ENCODE data around the gene MRPL24.

The MRPL24 gene

DNA sequence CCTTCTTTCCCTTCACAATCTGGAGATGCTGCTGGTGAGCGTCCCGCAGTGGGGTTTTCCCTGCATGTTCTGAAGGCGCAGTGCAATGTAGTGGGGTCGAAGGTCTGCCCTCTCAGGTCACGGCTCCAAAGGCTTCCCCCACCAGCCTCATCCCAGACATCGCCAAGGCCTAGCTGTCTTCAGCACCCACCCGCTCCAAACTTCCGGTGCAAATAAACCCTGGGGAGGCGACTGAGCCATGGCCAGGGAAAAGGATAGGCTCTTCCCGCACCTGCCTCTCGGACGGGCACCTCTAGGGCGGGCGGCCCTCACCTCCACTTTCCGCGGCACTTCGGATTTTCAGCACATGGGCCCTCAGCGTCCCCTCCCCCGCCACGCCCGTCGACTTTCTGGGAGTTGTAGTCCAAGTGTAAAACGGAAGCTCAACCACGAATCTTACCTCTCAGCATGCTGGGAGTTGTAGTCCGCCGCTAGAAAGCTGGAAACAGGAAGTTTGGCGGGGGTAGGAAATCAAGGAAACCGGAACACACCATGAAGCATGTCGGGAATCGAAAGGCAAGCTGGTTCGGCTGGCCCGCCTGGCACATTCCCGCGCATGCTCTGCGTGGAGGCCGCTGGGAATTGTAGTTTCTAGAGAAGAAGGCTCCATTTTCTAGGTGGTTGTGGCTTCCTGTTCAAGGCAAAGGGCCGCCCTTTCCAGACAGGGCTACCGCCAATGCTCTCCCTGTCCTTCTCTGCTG, at the start of gene MRPL24:
MRPL24 (minus strand) TSS at position 348 of the 740 bp plus-strand sequence. CDS start 2,384 bp downstream, outside the sequence.
- peak; percentile 96 for DNase-seq (ENCODE audit: low read depth, low spot score)
- CTCF ChIA-PET = interaction anchor here (0.9 to 4.4 kb wide), 4 partner anchors 11 to 52 kb away, joined by 3 to 36 read pairs (median 7); partner anchors contain the start of genes ISG20L2 and METTL25B
- POLR2A ChIA-PET = interaction anchor here (0.8 to 2.3 kb wide), 8 partner anchors 9 to 687 kb away, joined by 3 to 21 read pairs (median 4); partner anchors contain the start of genes HDGF, ISG20L2, LAMTOR2 and METTL25B
- TF ChIP-seq, protein P1, sequence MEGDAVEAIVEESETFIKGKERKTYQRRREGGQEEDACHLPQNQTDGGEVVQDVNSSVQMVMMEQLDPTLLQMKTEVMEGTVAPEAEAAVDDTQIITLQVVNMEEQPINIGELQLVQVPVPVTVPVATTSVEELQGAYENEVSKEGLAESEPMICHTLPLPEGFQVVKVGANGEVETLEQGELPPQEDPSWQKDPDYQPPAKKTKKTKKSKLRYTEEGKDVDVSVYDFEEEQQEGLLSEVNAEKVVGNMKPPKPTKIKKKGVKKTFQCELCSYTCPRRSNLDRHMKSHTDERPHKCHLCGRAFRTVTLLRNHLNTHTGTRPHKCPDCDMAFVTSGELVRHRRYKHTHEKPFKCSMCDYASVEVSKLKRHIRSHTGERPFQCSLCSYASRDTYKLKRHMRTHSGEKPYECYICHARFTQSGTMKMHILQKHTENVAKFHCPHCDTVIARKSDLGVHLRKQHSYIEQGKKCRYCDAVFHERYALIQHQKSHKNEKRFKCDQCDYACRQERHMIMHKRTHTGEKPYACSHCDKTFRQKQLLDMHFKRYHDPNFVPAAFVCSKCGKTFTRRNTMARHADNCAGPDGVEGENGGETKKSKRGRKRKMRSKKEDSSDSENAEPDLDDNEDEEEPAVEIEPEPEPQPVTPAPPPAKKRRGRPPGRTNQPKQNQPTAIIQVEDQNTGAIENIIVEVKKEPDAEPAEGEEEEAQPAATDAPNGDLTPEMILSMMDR (IDR thresholded peaks at IDR 0.05; ENCODE audit: insufficient read depth, low read length, missing control alignments) = no peak
- peak within 1 kb of the TSS; percentile 93 for H3K4me3 ChIP-seq (ENCODE audit: low read depth, low read length)

DNA sequence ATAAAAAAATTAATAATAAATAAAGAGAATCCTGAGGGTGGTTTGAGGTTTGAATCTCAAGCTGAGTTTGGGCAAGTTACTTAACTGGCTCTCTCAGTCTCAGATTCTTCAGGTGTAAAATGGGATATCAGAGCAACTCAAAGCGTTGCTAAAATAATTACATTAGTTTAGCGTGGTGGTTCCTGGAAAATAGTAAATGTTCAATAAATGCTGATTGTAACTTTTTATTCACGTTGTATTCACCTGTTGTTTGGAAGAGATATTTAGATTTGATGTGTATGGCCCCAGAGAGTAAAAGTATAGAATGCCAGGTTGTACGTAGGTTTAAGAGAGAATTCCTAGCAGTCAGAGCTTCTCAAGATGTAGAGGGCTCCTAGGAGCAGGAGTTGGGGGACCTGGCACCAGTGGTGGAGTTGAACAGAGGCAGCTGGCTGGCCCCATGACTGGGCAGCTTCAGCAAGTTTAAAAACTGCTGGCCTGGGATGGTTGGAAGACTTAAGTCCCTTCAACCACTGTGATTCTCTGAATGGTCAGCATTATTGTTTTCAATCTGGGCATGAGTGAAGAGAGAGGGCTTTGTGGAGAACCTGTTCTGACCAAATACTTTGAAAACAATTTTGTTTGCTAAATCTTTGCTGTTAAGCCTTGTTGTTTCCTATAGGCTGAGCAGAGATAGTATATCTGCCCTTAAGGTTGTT, 48.9 kb upstream of the MRPL24 start:
- TF ChIP-seq, protein P1 (IDR thresholded peaks at IDR 0.05; ENCODE audit: insufficient read depth, low read length, missing control alignments) = no peak
- ChIA-PET CTCF (interaction anchor here (1.0 to 29.3 kb wide), 8 partner anchors 7 to 132 kb away, joined by 3 to 476 read pairs (median 10); partner anchors contain the start of genes INSRR, NTRK1 and PEAR1), POLR2A (interaction anchor here (0.6 kb wide), 1 partner anchor 19 kb away, joined by 3 read pairs; no protein-coding TSS in a partner anchor)
- no peak overlapping the region for H3K4me3 ChIP-seq (ENCODE audit: low read depth, low read length)
- DNase-seq (ENCODE audit: low read depth, low spot score) = no peak

DNA sequence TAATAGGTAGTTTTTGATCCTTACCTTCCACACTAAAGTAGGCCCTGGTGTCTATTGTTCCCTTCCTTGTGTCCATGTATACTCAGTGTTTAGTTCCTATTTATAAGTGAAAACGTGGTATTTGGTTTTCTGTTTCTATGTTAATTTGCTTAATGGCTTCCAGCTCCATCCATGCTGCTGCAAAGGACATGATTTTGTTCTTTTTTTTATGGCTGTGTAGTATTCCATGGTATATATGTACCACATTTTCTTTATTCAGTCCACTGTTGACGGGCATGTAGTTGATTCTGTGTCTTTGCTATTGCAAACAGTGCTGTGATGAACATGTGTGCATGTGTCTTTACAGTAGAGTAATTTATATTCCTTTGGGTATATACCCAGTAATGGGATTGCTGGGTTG, 47.2 kb upstream of the MRPL24 start:
- H3K4me3 ChIP-seq (ENCODE audit: low read depth, low read length) = no peak overlapping the region
- ChIA-PET POLR2A (no interaction called here), CTCF (interaction anchor here (0.8 to 16.1 kb wide), 8 partner anchors 9 to 138 kb away, joined by 3 to 333 read pairs (median 8); partner anchors contain the start of genes NTRK1 and PEAR1)
- DNase-seq (ENCODE audit: low read depth, low spot score) = no peak
- TF ChIP-seq, protein P1 (IDR thresholded peaks at IDR 0.05; ENCODE audit: insufficient read depth, low read length, missing control alignments) = no peak

DNA sequence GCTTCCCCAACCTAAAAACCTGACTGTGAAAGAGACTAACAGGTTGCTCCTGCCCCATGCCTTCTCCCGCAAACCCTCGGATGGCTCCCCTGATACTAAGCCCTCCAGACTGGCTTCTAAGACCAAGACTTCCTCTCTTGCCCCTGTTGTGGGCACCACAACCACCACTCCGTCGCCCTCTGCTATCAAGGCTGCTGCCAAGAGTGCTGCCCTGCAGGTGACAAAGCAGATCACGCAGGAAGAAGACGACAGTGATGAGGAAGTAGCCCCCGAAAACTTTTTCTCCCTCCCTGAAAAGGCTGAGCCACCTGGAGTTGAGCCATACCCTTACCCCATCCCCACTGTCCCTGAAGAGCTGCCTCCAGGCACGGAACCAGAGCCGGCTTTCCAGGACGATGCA, 45.8 kb upstream of the MRPL24 start:
- POLR2A ChIA-PET = no interaction called here
- CTCF ChIA-PET = interaction anchor here (1.9 to 4.0 kb wide), 4 partner anchors 10 to 74 kb away, joined by 9 to 22 read pairs (median 10); partner anchors contain the start of gene NTRK1
- no peak overlapping the region for H3K4me3 ChIP-seq (ENCODE audit: low read depth, low read length)
- TF ChIP-seq, protein P1 (IDR thresholded peaks at IDR 0.05; ENCODE audit: insufficient read depth, low read length, missing control alignments) = no peak
- DNase-seq (ENCODE audit: low read depth, low spot score) = no peak

DNA sequence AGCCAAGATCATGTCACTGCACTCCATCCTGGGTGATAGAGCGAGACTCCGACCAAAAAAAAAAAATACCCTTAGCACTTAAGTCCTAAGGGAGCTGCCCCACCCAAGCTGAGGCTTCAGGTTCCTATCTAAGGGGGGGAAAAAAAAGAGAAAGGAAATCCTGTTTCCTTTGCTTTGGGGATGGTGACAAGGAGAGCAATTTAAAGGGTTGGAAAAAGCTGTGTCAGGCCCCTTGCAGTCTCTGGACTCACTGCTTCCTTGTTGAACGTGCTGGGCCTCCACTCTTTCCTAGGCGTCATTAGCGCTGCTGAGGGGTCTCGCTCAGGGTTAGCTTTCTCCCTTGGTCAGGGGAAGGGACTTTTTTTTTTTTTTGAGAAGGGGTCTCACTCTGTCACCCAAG, 44.6 kb upstream of the MRPL24 start:
- H3K4me3 ChIP-seq (ENCODE audit: low read depth, low read length) = no peak overlapping the region
- no peak for DNase-seq (ENCODE audit: low read depth, low spot score)
- CTCF ChIA-PET = interaction anchor here (1.1 to 2.4 kb wide), 5 partner anchors 11 to 74 kb away, joined by 3 to 24 read pairs (median 6); no protein-coding TSS in a partner anchor
- TF ChIP-seq, protein P1 (IDR thresholded peaks at IDR 0.05; ENCODE audit: insufficient read depth, low read length, missing control alignments) = no peak
- POLR2A ChIA-PET = no interaction called here

Data from AG04449 (cell line).